Loucy (cell line): ENCODE results near the gene NANOS3.

Source experiments
- EZH2phosphoT487 ChIP-seq: fragments of 200-600 bp; IDR thresholded peaks from 2 replicates; pipeline ENCODE4 v1.6.1; 2018; ENCODE audit warnings: antibody characterized with exemption, mild to moderate bottlenecking, moderate library complexity, borderline replicate concordance
- TF ChIP-seq, protein P1 (sequence below): fragments of 200-600 bp; sonication (generic); conservative IDR thresholded peaks from 2 replicates; pipeline ENCODE4 v1.5.1; 2014; ENCODE audit warnings: mild to moderate bottlenecking, antibody characterized with exemption, low read length

DNA sequence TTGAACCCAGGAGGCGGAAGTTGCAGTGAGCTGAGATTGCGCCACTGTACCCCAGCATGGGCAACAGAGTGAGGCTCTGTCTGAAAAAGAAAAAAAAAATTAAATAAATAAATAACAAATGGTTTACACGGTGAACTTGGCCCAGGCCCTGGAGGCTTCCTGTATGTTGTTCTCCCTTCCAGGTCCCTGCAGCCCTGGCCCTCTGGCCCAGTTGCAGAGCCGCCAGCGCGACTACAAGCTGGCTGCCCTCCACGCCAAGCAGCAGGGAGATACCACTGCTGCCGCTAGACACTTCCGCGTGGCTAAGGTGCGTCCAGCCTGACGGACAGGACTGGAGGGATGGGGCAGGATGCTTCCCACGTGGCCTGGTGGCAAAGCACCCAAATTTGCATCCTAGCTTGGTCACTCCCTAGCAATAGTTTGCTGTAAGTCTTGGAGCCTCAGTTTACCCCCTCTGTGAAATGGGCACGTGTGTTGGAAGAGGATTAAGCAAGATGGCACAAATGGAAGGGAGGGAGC is 41.0 kb downstream of the NANOS3 start:
- TF ChIP-seq, protein P1, sequence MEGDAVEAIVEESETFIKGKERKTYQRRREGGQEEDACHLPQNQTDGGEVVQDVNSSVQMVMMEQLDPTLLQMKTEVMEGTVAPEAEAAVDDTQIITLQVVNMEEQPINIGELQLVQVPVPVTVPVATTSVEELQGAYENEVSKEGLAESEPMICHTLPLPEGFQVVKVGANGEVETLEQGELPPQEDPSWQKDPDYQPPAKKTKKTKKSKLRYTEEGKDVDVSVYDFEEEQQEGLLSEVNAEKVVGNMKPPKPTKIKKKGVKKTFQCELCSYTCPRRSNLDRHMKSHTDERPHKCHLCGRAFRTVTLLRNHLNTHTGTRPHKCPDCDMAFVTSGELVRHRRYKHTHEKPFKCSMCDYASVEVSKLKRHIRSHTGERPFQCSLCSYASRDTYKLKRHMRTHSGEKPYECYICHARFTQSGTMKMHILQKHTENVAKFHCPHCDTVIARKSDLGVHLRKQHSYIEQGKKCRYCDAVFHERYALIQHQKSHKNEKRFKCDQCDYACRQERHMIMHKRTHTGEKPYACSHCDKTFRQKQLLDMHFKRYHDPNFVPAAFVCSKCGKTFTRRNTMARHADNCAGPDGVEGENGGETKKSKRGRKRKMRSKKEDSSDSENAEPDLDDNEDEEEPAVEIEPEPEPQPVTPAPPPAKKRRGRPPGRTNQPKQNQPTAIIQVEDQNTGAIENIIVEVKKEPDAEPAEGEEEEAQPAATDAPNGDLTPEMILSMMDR = no peak
- no peak for TF ChIP-seq EZH2phosphoT487
